ENCODE data around the gene CMIP. TPM values are rescaled to one million over a fixed set of nuclear protein-coding genes. Genes with fewer than 3 reads are reported as not detected.

The CMIP gene
- total RNA-seq, 5 donors from 2014 or later (not counting 1 experiment from before 2014, with no cell fraction given), result 39.8 to 55.9 (median 42.6) TPM

DNA sequence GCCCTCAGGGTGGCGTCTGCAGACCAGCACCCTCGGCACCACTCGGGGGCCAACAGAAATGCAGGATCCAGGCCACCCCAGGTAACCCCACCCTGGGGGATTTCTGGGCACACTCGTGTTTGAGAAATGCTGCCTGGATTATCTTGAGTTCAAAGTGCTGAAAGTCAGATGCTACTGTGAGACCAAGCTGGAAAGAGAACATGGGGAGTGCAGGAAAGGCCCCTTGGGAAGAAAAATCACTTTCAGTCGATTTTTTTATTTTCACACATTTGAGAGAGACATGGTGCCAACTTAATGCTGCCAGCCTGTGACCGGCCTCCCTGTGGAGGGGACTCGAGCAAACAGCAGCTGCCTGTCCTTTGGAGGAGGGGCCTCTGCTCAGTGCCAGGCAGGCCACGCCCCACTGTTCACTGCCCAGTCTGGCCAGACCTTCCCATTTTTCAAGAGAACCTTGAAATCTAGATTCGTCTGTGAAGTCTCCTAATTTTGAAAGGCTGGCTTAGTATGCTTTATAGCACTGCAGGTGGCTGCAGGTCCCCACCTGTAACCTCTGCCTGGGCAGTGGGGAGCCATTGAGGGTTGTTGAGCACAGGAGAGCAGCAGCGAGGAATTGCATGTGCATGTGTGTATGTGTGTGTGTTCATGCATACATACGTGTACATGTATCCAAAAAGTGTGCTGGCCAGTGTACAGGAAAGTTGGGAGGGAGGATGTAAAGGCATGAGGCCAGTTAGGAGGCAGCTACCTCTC is 263.8 kb downstream of the CMIP start:
- Mint-ChIP-seq H3K4me1 (peaks cover 0 to 4% (median 0%) of the 10 kb centered on the region in 3 donors), H3K27me3 (no peaks in the 10 kb centered on the region), H3K4me3 (no peak overlapping the region), H3K27ac (peak overlapping the region; percentile 4 to 19), H3K36me3 (peaks cover 24% of the 10 kb centered on the region), H3K9me3 (no peaks in the 10 kb centered on the region)
- no peaks in the 10 kb centered on the region for H3K9me3 ChIP-seq
- ATAC-seq (replicated peaks in 1 of 4) (no peak), DNase-seq (no peak)
- H3K4me3 ChIP-seq (ENCODE audit: control insufficient read depth in 1 of 2, extremely low read depth in 1 of 2, low read length in 1 of 2), result no peak overlapping the region
- POLR2A ChIA-PET, result no interaction called here
- CTCF ChIA-PET, result no interaction called here
- H3K27me3 ChIP-seq (replicated peaks in 1 of 2; ENCODE audit: control insufficient read depth in 2 of 2, extremely low read depth in 1 of 2, insufficient read depth in 2 of 2, low read length in 1 of 2), result no peaks in the 10 kb centered on the region
- 89% methylated on average over 9 of the region's 11 CpGs for WGBS (ENCODE audit: insufficient coverage)
- H3K27ac ChIP-seq (ENCODE audit: low read length), result no peak overlapping the region
- peaks cover 22 to 54% of the 10 kb centered on the region in 2 donors for H3K36me3 ChIP-seq (ENCODE audit: control insufficient read depth in 2 of 2, extremely low read depth in 1 of 2, insufficient read depth in 1 of 2, low read length in 1 of 2)
- no peaks in the 10 kb centered on the region for H3K4me1 ChIP-seq (ENCODE audit: control insufficient read depth in 1 of 2, extremely low read depth in 1 of 2, insufficient read depth in 2 of 2, low read length in 2 of 2)

DNA sequence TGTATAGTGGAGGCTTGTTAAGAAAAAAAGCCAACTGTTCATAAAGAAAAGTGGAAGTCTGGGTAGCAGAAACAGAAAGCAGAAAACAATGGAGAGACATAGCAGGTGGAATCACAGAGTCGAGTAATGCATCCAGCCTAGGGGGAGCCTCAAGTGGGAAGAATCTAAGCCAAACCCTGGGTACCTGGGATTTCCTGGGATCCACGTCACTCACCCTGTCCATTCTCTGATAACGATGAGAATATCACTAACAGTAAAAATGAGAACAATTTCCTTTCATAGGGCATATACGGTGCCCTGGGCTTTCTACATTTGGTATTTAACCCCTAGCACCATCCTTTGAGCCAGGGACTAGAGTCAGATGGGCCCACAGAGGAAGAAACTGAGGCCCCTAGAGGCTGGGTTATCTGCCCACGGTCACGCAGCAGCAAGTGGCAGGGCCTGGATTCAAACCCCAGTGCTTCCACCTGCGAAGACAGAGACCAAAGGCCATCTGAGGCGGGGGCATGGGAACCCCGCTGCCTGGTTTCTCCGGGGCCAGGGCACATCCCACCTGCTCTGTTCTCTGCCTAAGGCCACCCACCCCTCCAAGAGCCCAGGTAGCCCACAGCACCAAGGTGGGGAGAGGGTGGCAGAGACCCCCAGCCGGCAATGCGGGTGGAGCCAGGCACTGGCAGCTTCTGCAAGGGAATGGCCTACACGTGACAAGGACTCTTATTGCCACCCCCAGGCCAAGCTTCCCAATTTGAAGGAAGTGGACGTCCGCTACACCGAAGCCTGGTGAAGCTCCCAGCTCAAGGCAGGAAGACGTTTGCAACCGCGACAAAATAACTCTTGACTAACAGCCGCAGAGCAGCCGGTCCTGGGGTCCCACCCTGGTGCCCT is 264.6 kb downstream of the CMIP start:
- Mint-ChIP-seq H3K36me3 (peaks cover 23% of the 10 kb centered on the region), H3K27me3 (no peaks in the 10 kb centered on the region), H3K4me1 (peaks cover 0 to 8% (median 3%) of the 10 kb centered on the region in 3 donors), H3K4me3 (no peak overlapping the region), H3K27ac (peak overlapping the region in 1 of 2 donors; percentile 4), H3K9me3 (no peaks in the 10 kb centered on the region)
- DNase-seq (no peak), ATAC-seq (replicated peaks in 1 of 4) (no peak)
- Histone ChIP-seq H3K9me3 (no peaks in the 10 kb centered on the region), H3K4me1 (ENCODE audit: control insufficient read depth in 1 of 2, extremely low read depth in 1 of 2, insufficient read depth in 2 of 2, low read length in 2 of 2) (no peaks in the 10 kb centered on the region), H3K27me3 (replicated peaks in 1 of 2; ENCODE audit: control insufficient read depth in 2 of 2, extremely low read depth in 1 of 2, insufficient read depth in 2 of 2, low read length in 1 of 2) (no peaks in the 10 kb centered on the region), H3K36me3 (ENCODE audit: control insufficient read depth in 2 of 2, extremely low read depth in 1 of 2, insufficient read depth in 1 of 2, low read length in 1 of 2) (peaks cover 22 to 49% of the 10 kb centered on the region in 2 donors), H3K27ac (ENCODE audit: low read length) (no peak overlapping the region), H3K4me3 (ENCODE audit: control insufficient read depth in 1 of 2, extremely low read depth in 1 of 2, low read length in 1 of 2) (no peak overlapping the region)
- ChIA-PET CTCF (interaction anchor here in 1 of 2 donors (0.6 kb wide), 1 partner anchor 430 kb away, joined by 3 read pairs; no protein-coding TSS in a partner anchor), POLR2A (no interaction called here)
- WGBS (ENCODE audit: insufficient coverage), result 70% methylated on average over 5 of the region's 21 CpGs

DNA sequence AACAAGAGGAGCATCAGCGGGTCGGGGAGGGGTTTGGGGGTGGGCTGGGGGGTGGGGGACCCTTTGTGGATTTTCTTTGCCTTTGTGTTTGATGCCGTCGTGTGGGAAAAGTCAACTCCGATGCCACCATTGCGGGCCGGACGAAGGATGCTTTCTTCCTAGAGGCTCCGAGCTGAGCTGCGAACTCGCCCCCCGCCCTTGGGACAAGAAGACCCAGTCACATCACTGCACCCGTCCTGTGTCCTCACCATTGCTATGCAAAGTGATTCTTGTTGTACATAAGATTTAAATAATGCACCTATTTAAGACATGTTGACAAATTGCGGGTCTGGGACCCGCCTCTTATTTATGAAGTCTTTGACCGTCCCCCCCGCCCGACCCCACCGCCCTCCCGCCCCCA is 265.4 kb downstream of the CMIP start:
- ATAC-seq (replicated peaks in 1 of 4) (no peak), DNase-seq (no peak)
- Histone ChIP-seq H3K27ac (ENCODE audit: low read length) (no peak overlapping the region), H3K4me3 (ENCODE audit: control insufficient read depth in 1 of 2, extremely low read depth in 1 of 2, low read length in 1 of 2) (no peak overlapping the region), H3K27me3 (replicated peaks in 1 of 2; ENCODE audit: control insufficient read depth in 2 of 2, extremely low read depth in 1 of 2, insufficient read depth in 2 of 2, low read length in 1 of 2) (no peaks in the 10 kb centered on the region), H3K36me3 (ENCODE audit: control insufficient read depth in 2 of 2, extremely low read depth in 1 of 2, insufficient read depth in 1 of 2, low read length in 1 of 2) (peaks cover 22 to 44% of the 10 kb centered on the region in 2 donors), H3K4me1 (ENCODE audit: control insufficient read depth in 1 of 2, extremely low read depth in 1 of 2, insufficient read depth in 2 of 2, low read length in 2 of 2) (peaks cover 0 to 8% of the 10 kb centered on the region in 2 experiments), H3K9me3 (no peaks in the 10 kb centered on the region)
- Mint-ChIP-seq H3K27me3 (no peaks in the 10 kb centered on the region), H3K9me3 (no peaks in the 10 kb centered on the region), H3K4me3 (no peak overlapping the region), H3K4me1 (peaks cover 7 to 14% (median 10%) of the 10 kb centered on the region in 3 donors), H3K27ac (no peak overlapping the region), H3K36me3 (peaks cover 23% of the 10 kb centered on the region)
- WGBS (ENCODE audit: insufficient coverage), result 100% methylated on average over 1 of the region's 20 CpGs
- ChIA-PET POLR2A (no interaction called here), CTCF (interaction anchor here in 1 of 2 donors (0.6 kb wide), 1 partner anchor 431 kb away, joined by 3 read pairs; no protein-coding TSS in a partner anchor)

DNA sequence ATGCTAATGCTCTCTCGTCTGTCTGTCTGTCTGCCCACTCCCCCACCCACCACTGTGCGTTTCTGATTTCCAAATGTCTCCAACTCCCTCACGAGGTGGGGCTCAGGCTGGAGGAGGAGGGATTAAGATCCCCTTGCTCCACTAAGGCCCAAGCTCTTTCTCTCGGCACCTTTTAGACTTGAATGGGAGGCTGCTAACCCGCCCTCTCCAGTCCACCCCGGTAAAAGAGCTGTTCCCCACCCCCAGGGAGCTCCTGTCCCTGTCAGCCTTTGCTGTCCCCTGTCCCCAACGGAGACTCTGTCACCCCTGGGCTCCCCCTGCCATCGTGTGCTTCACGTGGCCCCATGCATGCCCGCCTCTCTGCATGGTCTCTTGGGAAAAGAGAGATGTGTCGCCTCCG is 266.0 kb downstream of the CMIP start:
- Histone ChIP-seq H3K36me3 (ENCODE audit: control insufficient read depth in 2 of 2, extremely low read depth in 1 of 2, insufficient read depth in 1 of 2, low read length in 1 of 2) (peaks cover 22 to 39% of the 10 kb centered on the region in 2 donors), H3K4me1 (ENCODE audit: control insufficient read depth in 1 of 2, extremely low read depth in 1 of 2, insufficient read depth in 2 of 2, low read length in 2 of 2) (peaks cover 2 to 13% of the 10 kb centered on the region in 2 experiments), H3K27me3 (replicated peaks in 1 of 2; ENCODE audit: control insufficient read depth in 2 of 2, extremely low read depth in 1 of 2, insufficient read depth in 2 of 2, low read length in 1 of 2) (no peaks in the 10 kb centered on the region), H3K9me3 (no peaks in the 10 kb centered on the region), H3K27ac (ENCODE audit: low read length) (no peak overlapping the region), H3K4me3 (ENCODE audit: control insufficient read depth in 1 of 2, extremely low read depth in 1 of 2, low read length in 1 of 2) (no peak overlapping the region)
- Mint-ChIP-seq H3K4me1 (peaks cover 13 to 20% (median 16%) of the 10 kb centered on the region in 3 donors), H3K9me3 (no peaks in the 10 kb centered on the region), H3K4me3 (no peak overlapping the region), H3K27me3 (no peaks in the 10 kb centered on the region), H3K36me3 (peaks cover 25% of the 10 kb centered on the region), H3K27ac (no peak overlapping the region)
- ChIA-PET POLR2A (no interaction called here), CTCF (no interaction called here)
- ATAC-seq (replicated peaks in 1 of 4) (no peak), DNase-seq (no peak)
- 68% methylated on average over 3 of the region's 12 CpGs for WGBS (ENCODE audit: insufficient coverage)

DNA sequence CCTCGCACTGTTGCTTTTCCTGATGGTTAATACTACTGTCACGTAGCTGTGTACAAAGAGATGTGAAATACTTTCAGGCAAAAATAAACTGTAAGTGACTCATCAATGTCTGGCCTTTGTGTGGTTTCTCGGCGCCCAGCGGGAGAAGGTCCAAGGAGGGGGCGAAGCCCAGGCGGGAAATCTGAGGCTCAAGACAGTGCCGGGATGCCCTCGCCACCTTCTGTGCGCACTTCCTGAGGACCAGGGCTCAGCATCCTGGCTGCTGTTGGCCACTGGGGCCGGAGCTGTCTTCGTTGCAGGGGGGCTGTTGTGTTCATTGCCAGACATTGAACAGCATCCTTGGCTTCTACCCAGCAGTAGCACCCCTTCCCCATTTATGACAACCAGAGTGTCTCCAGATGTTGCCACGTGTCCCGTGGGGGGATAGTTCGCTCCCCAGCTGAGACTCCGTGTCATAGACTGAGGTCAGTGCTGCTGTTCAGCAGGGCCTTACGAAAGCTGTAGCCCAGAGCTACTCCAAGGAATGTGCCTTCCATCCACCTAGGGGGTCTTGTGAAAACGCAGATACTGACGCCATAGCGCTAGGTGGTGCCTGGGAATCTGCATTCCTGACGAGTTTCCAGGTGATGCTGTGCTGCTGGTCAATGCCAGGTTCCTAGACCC is 267.2 kb downstream of the CMIP start:
- no peak overlapping the region for H3K4me3 ChIP-seq (ENCODE audit: control insufficient read depth in 1 of 2, extremely low read depth in 1 of 2, low read length in 1 of 2)
- no peaks in the 10 kb centered on the region for H3K27me3 ChIP-seq (replicated peaks in 1 of 2; ENCODE audit: control insufficient read depth in 2 of 2, extremely low read depth in 1 of 2, insufficient read depth in 2 of 2, low read length in 1 of 2)
- ChIA-PET POLR2A (no interaction called here), CTCF (interaction anchor here in 1 of 2 donors (0.5 kb wide), 1 partner anchor 210 kb away, joined by 7 read pairs; no protein-coding TSS in a partner anchor)
- no peaks in the 10 kb centered on the region for H3K9me3 Mint-ChIP-seq
- peaks cover 25 to 32% (median 28%) of the 10 kb centered on the region in 3 donors for H3K4me1 Mint-ChIP-seq
- no peak for ATAC-seq (replicated peaks in 1 of 4)
- peak overlapping the region; percentile 6 to 23 for H3K27ac Mint-ChIP-seq
- DNase-seq, result no peak
- 75% methylated on average over 17 of the region's 21 CpGs for WGBS (ENCODE audit: insufficient coverage)
- peaks cover 13 to 27% of the 10 kb centered on the region in 2 donors for H3K36me3 ChIP-seq (ENCODE audit: control insufficient read depth in 2 of 2, extremely low read depth in 1 of 2, insufficient read depth in 1 of 2, low read length in 1 of 2)
- H3K9me3 ChIP-seq, result no peaks in the 10 kb centered on the region
- no peak overlapping the region for H3K4me3 Mint-ChIP-seq
- peaks cover 20% of the 10 kb centered on the region for H3K36me3 Mint-ChIP-seq
- H3K27ac ChIP-seq (ENCODE audit: low read length), result no peak overlapping the region
- H3K4me1 ChIP-seq (ENCODE audit: control insufficient read depth in 1 of 2, extremely low read depth in 1 of 2, insufficient read depth in 2 of 2, low read length in 2 of 2), result peaks cover 3 to 25% of the 10 kb centered on the region in 2 experiments
- no peaks in the 10 kb centered on the region for H3K27me3 Mint-ChIP-seq

DNA sequence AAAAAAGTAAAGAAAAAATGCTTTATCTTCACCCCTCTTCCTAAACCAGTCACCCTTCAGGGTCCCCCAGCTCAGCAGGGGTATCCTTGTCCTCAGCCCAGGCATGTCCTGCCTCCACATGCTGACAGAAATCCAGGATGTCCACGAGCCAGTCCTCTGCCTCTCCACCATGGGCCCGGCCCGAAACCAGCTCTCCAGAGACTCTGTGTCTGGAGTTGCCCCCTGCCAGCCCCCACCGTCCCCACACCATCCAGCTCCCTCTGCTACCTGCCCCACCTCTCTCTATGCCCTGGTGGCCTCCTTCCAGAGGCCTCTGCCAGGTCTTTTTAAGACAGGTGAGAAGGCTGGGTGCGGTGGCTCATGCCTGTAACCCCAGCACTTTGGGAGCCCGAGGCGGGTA is 268.1 kb downstream of the CMIP start:
- 100% methylated on average over 5 of the region's 7 CpGs for WGBS (ENCODE audit: insufficient coverage)
- peaks cover 3 to 34% of the 10 kb centered on the region in 2 experiments for H3K4me1 ChIP-seq (ENCODE audit: control insufficient read depth in 1 of 2, extremely low read depth in 1 of 2, insufficient read depth in 2 of 2, low read length in 2 of 2)
- H3K4me3 Mint-ChIP-seq, result no peak overlapping the region

More for the DNA sequence above, 268.1 kb downstream of the CMIP start:
- no peak overlapping the region for H3K27ac ChIP-seq (ENCODE audit: low read length)
- Mint-ChIP-seq H3K4me1 (peaks cover 30 to 39% (median 33%) of the 10 kb centered on the region in 3 donors), H3K27ac (peak overlapping the region in 1 of 2 donors; percentile 39), H3K27me3 (no peaks in the 10 kb centered on the region), H3K36me3 (peaks cover 11% of the 10 kb centered on the region), H3K9me3 (no peaks in the 10 kb centered on the region)
- ChIA-PET CTCF (interaction anchor here in 1 of 2 donors (0.5 kb wide), 1 partner anchor 211 kb away, joined by 7 read pairs; no protein-coding TSS in a partner anchor), POLR2A (no interaction called here)
- H3K27me3 ChIP-seq (replicated peaks in 1 of 2; ENCODE audit: control insufficient read depth in 2 of 2, extremely low read depth in 1 of 2, insufficient read depth in 2 of 2, low read length in 1 of 2), result no peaks in the 10 kb centered on the region
- no peak for ATAC-seq (replicated peaks in 1 of 4)
- no peak overlapping the region for H3K4me3 ChIP-seq (ENCODE audit: control insufficient read depth in 1 of 2, extremely low read depth in 1 of 2, low read length in 1 of 2)
- H3K9me3 ChIP-seq, result no peaks in the 10 kb centered on the region
- peaks cover 7 to 18% of the 10 kb centered on the region in 2 donors for H3K36me3 ChIP-seq (ENCODE audit: control insufficient read depth in 2 of 2, extremely low read depth in 1 of 2, insufficient read depth in 1 of 2, low read length in 1 of 2)
- DNase-seq, result no peak

Measured in T-cell (primary cell).